Ascending aorta (tissue), 2 donors: ENCODE measurements around the gene TAOK2. TPM values are rescaled to one million over a fixed set of nuclear protein-coding genes. Genes with fewer than 3 reads are reported as not detected.
"Not testable (repeated sequence)": the region's sequence is repeated elsewhere in the genome, so short reads cannot be mapped to it uniquely, and the experiment has no call there.

Experiments used
- DNase-seq, 2 donors: peaks; one replicate each; pipeline ENCODE4 v3.0.0-alpha.2; 2019; ENCODE audit warnings: low spot score in 2 of 2
- H3K27ac ChIP-seq, 2 donors: fragments of 200-600 bp; sonication (generic); one replicate each; pipeline ENCODE4 v1.5.1; 2016 to 2017; ENCODE audit warnings: mild to moderate bottlenecking in 1 of 2
- H3K27me3 ChIP-seq: fragments of 200-600 bp; sonication (generic); one replicate; pipeline ENCODE4 v1.5.1; 2017
- H3K36me3 ChIP-seq, 2 donors: fragments of 200-600 bp; sonication (generic); one replicate each; pipeline ENCODE4 v1.5.1; 2016
- H3K4me1 ChIP-seq, 2 donors: fragments of 200-600 bp; sonication (generic); one replicate each; pipeline ENCODE4 v1.5.1; 2016 to 2017; ENCODE audit warnings: mild to moderate bottlenecking in 1 of 2
- H3K4me3 ChIP-seq, 2 donors: fragments of 200-600 bp; sonication (generic); one replicate each; pipeline ENCODE4 v1.5.1; 2016 to 2017; ENCODE audit warnings: mild to moderate bottlenecking in 1 of 2
- H3K9me3 ChIP-seq, 2 donors: fragments of 200-600 bp; sonication (generic); one replicate each; pipeline ENCODE4 v1.5.1; 2016
- CTCF ChIP-seq, 3 experiments: fragments of 200-600 bp in 2 of 3; fragments of 450-650 bp in 1 of 3; sonication (generic) in 2 of 3; IDR thresholded peaks; one replicate each; pipeline ENCODE4 v1.5.1; 2016 to 2019; ENCODE audit warnings: antibody characterized with exemption in 3 of 3, mild to moderate bottlenecking in 1 of 3, moderate library complexity in 1 of 3
- intact Hi-C: fragments of 100-400 bp; cut with DNase I; formaldehyde crosslinking; loops from one replicate; pipeline ENCODE4 v1.15.1; 2023
- total RNA-seq: library from RNA; depleted of rRNA; stranded (reverse); fragments of >200 nt; gene quantifications from one replicate; pipeline ENCODE4 v1.1.0, GENCODE V29; 2016

Gene TAOK2
- total RNA-seq, 1 donor from 2014 or later, result 101 TPM

GRCh38 chr16:29950806-29951461, 22.7 kb upstream of the TAOK2 start:
- Histone ChIP-seq H3K27ac (no peak overlapping the region), H3K36me3 (no peaks in the 10 kb centered on the region), H3K9me3 (no peaks in the 10 kb centered on the region), H3K4me3 (no peak overlapping the region), H3K27me3 (no peaks in the 10 kb centered on the region), H3K4me1 (no peaks in the 10 kb centered on the region)
- no peak for DNase-seq
- intact Hi-C loops, result no loop called here
- no peak for TF ChIP-seq CTCF (IDR thresholded peaks at IDR 0.05)

GRCh38 chr16:29951625-29952365, 21.9 kb upstream of the TAOK2 start:
- TF ChIP-seq CTCF (IDR thresholded peaks at IDR 0.05), result no peak
- H3K27ac ChIP-seq, result no peak overlapping the region
- no peak overlapping the region for H3K4me3 ChIP-seq
- H3K4me1 ChIP-seq, result no peaks in the 10 kb centered on the region
- no peaks in the 10 kb centered on the region for H3K36me3 ChIP-seq
- DNase-seq, result no peak
- no peaks in the 10 kb centered on the region for H3K27me3 ChIP-seq
- H3K9me3 ChIP-seq, result no peaks in the 10 kb centered on the region
- intact Hi-C loops, result no loop called here

GRCh38 chr16:29958756-29959155, 14.9 kb upstream of the TAOK2 start:
- intact Hi-C loops, result no loop called here
- Histone ChIP-seq H3K9me3 (no peaks in the 10 kb centered on the region), H3K36me3 (no peaks in the 10 kb centered on the region), H3K27ac (no peak overlapping the region), H3K4me1 (peaks cover 0 to 2% of the 10 kb centered on the region in 2 donors), H3K27me3 (no peaks in the 10 kb centered on the region), H3K4me3 (no peak overlapping the region)
- no peak for TF ChIP-seq CTCF (IDR thresholded peaks at IDR 0.05)
- no peak for DNase-seq

GRCh38 chr16:29959293-29959692, 14.4 kb upstream of the TAOK2 start:
- Histone ChIP-seq H3K4me1 (peaks cover 0 to 5% of the 10 kb centered on the region in 2 donors), H3K36me3 (no peaks in the 10 kb centered on the region), H3K27ac (no peak overlapping the region), H3K4me3 (no peak overlapping the region), H3K9me3 (no peaks in the 10 kb centered on the region), H3K27me3 (no peaks in the 10 kb centered on the region)
- no peak for TF ChIP-seq CTCF (IDR thresholded peaks at IDR 0.05)
- intact Hi-C loops, result no loop called here
- no peak for DNase-seq

- H3K36me3 ChIP-seq, H3K4me1 ChIP-seq, DNase-seq, H3K27ac ChIP-seq, H3K9me3 ChIP-seq, H3K27me3 ChIP-seq, H3K4me3 ChIP-seq, intact Hi-C loops: not testable (repeated sequence)
Measured at GRCh38 chr16:29959821-29960220, 13.8 kb upstream of the TAOK2 start.

- Histone ChIP-seq H3K4me1 (peaks cover 0 to 5% of the 10 kb centered on the region in 2 donors), H3K4me3 (peak overlapping the region; percentile 71 to 75), H3K9me3 (no peaks in the 10 kb centered on the region), H3K27me3 (no peaks in the 10 kb centered on the region), H3K36me3 (no peaks in the 10 kb centered on the region), H3K27ac (peak overlapping the region; percentile 85 to 94)
- intact Hi-C loops, result loop anchor here (1.0 kb wide), 2 partner anchors 12 to 35 kb away; partner anchors contain the start of genes KCTD13 and TAOK2
- TF ChIP-seq CTCF (IDR thresholded peaks at IDR 0.05), result no peak
- DNase-seq, result no peak
Measured at GRCh38 chr16:29961127-29961478, 12.6 kb upstream of the TAOK2 start.
